ENCODE results near the gene DLG5.

DLG5 gene

GRCh38 chr10:77789861-77790260 lies 136.7 kb downstream of the DLG5 start (continued):
- TF ChIP-seq SCRT1 (tag by site-specific recombination; IDR thresholded peaks at IDR 0.05; ENCODE audit: borderline replicate concordance) (no peak), ZSCAN23 (tag by site-specific recombination; IDR thresholded peaks at IDR 0.05) (no peak)

DNA sequence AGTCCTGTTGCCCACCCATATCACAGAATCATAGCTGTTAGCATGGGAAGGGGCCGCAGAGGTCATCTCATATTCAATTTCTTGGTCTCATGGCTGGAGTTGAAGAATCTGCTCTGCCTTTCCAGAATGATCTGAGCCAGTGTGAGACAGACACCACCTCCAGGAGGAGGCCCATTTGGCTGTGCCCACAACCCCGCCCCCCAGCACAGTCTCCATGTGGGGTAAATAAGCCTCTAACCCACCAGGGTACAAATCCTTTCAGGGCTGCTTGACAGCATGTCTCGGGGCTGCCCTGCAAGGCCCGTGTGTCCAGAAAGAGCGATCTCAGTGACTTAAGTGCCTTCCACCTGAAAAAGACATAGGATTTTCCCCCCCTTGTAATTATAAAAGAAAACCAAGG lies 137.5 kb downstream of the DLG5 start:
- Histone ChIP-seq H3K36me3 (ENCODE audit: control insufficient read depth in 2 of 2, insufficient read depth in 1 of 2, low read length in 2 of 2) (peaks cover 0 to 60% of the 10 kb centered on the region in 2 experiments), H3K9me3 (ENCODE audit: control insufficient read depth, insufficient read depth, low read depth, low read length) (no peaks in the 10 kb centered on the region), H3K4me3 (ENCODE audit: low read depth, low read length) (no peak overlapping the region), H3K27ac (ENCODE audit: extremely low read depth, low read depth, low read length) (no peak overlapping the region), H3K4me1 (ENCODE audit: control insufficient read depth, insufficient read depth, low read length) (no peaks in the 10 kb centered on the region)
- ChIA-PET POLR2A (no interaction called here), CTCF (no interaction called here)
- TF ChIP-seq ZNF426 (tag by site-specific recombination; IDR thresholded peaks at IDR 0.05) (no peak), ZNF354C (tag by site-specific recombination; IDR thresholded peaks at IDR 0.05; ENCODE audit: borderline replicate concordance, low read depth) (no peak)

DNA sequence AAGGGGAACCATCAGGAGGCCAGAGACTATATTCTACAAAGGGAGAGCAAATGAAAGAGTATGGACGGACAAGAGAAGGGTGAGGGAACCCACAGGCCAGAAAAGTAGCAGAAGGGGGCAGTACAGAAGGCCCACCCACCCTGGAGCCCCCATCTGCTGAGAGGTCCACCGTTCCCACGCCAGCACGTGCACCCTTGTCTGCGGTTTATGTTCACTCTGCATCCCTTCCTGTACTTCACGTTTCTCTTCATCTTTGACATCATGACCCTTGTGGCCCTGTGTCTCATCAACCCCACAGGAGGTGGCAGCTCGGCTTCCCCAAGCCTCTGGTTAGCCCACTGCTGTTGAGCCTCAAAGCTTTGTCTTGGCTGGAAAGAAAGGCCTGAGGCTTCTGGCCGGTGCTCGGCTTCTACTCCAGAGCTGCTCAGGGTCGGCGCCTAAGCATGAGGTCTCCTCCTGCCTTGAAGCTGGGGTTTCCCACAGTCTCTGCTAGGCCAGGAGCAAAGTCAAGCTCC lies 138.0 kb downstream of the DLG5 start:
- peaks cover 0 to 59% of the 10 kb centered on the region in 2 experiments for H3K36me3 ChIP-seq (ENCODE audit: control insufficient read depth in 2 of 2, insufficient read depth in 1 of 2, low read length in 2 of 2)
- no peaks in the 10 kb centered on the region for H3K4me1 ChIP-seq (ENCODE audit: control insufficient read depth, insufficient read depth, low read length)
- POLR2A ChIA-PET: no interaction called here
- CTCF ChIA-PET: no interaction called here
- TF ChIP-seq ZNF692 (tag by site-specific recombination; IDR thresholded peaks at IDR 0.05) (no peak), ZBTB21 (tag by site-specific recombination; IDR thresholded peaks at IDR 0.05) (no peak), ZNF114 (tag by site-specific recombination; IDR thresholded peaks at IDR 0.05) (no peak), ZNF169 (tag by site-specific recombination; IDR thresholded peaks at IDR 0.05) (no peak), ZNF843 (tag by site-specific recombination; IDR thresholded peaks at IDR 0.05) (no peak), ZNF341 (tag by site-specific recombination; IDR thresholded peaks at IDR 0.05; ENCODE audit: low read depth) (no peak), ZNF248 (tag by site-specific recombination; IDR thresholded peaks at IDR 0.05) (no peak), ZNF335 (tag by site-specific recombination; conservative IDR thresholded peaks at IDR 0.05) (no peak), ZNF776 (tag by site-specific recombination; IDR thresholded peaks at IDR 0.05; ENCODE audit: borderline replicate concordance) (no peak), ZFP69B (tag by site-specific recombination; IDR thresholded peaks at IDR 0.05) (no peak), KLF17 (tag by site-specific recombination; IDR thresholded peaks at IDR 0.05) (no peak), GFI1B (tag by site-specific recombination; IDR thresholded peaks at IDR 0.05) (no peak), BCL11B (tag by site-specific recombination; IDR thresholded peaks at IDR 0.05; ENCODE audit: low read depth) (no peak), ZNF350 (tag by site-specific recombination; IDR thresholded peaks at IDR 0.05) (no peak), PRDM6 (tag by site-specific recombination; IDR thresholded peaks at IDR 0.05) (no peak), ZBTB20 (tag by site-specific recombination; IDR thresholded peaks at IDR 0.05) (no peak)
- TF ChIP-seq, protein P1, sequence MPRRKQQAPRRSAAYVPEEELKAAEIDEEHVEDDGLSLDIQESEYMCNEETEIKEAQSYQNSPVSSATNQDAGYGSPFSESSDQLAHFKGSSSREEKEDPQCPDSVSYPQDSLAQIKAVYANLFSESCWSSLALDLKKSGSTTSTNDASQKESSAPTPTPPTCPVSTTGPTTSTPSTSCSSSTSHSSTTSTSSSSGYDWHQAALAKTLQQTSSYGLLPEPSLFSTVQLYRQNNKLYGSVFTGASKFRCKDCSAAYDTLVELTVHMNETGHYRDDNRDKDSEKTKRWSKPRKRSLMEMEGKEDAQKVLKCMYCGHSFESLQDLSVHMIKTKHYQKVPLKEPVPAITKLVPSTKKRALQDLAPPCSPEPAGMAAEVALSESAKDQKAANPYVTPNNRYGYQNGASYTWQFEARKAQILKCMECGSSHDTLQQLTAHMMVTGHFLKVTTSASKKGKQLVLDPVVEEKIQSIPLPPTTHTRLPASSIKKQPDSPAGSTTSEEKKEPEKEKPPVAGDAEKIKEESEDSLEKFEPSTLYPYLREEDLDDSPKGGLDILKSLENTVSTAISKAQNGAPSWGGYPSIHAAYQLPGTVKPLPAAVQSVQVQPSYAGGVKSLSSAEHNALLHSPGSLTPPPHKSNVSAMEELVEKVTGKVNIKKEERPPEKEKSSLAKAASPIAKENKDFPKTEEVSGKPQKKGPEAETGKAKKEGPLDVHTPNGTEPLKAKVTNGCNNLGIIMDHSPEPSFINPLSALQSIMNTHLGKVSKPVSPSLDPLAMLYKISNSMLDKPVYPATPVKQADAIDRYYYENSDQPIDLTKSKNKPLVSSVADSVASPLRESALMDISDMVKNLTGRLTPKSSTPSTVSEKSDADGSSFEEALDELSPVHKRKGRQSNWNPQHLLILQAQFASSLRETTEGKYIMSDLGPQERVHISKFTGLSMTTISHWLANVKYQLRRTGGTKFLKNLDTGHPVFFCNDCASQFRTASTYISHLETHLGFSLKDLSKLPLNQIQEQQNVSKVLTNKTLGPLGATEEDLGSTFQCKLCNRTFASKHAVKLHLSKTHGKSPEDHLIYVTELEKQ (tag by site-specific recombination; IDR thresholded peaks at IDR 0.05; ENCODE audit: borderline replicate concordance): no peak
- H3K27ac ChIP-seq (ENCODE audit: extremely low read depth, low read depth, low read length): no peak overlapping the region
- H3K4me3 ChIP-seq (ENCODE audit: low read depth, low read length): no peak overlapping the region
- H3K9me3 ChIP-seq (ENCODE audit: control insufficient read depth, insufficient read depth, low read depth, low read length): no peaks in the 10 kb centered on the region

Data from HEK293 (cell line).